Activated CD4-positive, alpha-beta memory T cell treated with anti-CD3 and anti-CD28 coated beads for 36 hours (primary cell): Measurements from ENCODE around the gene IGFL1. TPM values are rescaled to one million over a fixed set of nuclear protein-coding genes. Genes with fewer than 3 reads are reported as not detected.
"Not testable (repeated sequence)": the region's sequence is repeated elsewhere in the genome, so short reads cannot be mapped to it uniquely, and the experiment has no call there.

Source experiments
- CTCF ChIA-PET: fragments of 350-600 bp; sonication (Branson Sonifier 250); formaldehyde crosslinking; loops from one replicate; lab custom pipeline; 2021; ENCODE audit warnings: antibody characterized with exemption, inconsistent platforms; lab: Charles Lee
- POLR2A ChIA-PET: fragments of 350-600 bp; sonication (Branson Sonifier 250); formaldehyde crosslinking; loops from one replicate; lab custom pipeline; 2021; ENCODE audit warnings: antibody characterized with exemption; lab: Charles Lee
- DNase-seq: peaks from one replicate; pipeline ENCODE4 v3.0.0-alpha.2; 2020
- H3K27ac Mint-ChIP-seq: one replicate; pipeline ENCODE4 v1.8.0; 2021; ENCODE audit warnings: mixed read lengths
- H3K27me3 Mint-ChIP-seq: one replicate; pipeline ENCODE4 v1.8.0; 2021; ENCODE audit warnings: mixed read lengths
- H3K36me3 Mint-ChIP-seq: one replicate; pipeline ENCODE4 v1.8.0; 2021; ENCODE audit warnings: mixed read lengths
- H3K4me1 Mint-ChIP-seq: one replicate; pipeline ENCODE4 v1.8.0; 2021; ENCODE audit warnings: low read depth, mixed read lengths
- H3K4me3 Mint-ChIP-seq: one replicate; pipeline ENCODE4 v1.8.0; 2021; ENCODE audit warnings: mild to moderate bottlenecking, mixed read lengths
- H3K9me3 Mint-ChIP-seq: one replicate; pipeline ENCODE4 v1.8.0; 2021; ENCODE audit warnings: mixed read lengths
- intact Hi-C: fragments of 100-400 bp; cut with micrococcal nuclease; formaldehyde crosslinking; loops from one replicate; pipeline ENCODE4 v1.15.1; 2023
- total RNA-seq, 2 experiments: library from RNA; stranded (reverse); gene quantifications; one replicate each; pipeline ENCODE4 v1.2.3, GENCODE V29; 2021

IGFL1 gene
- total RNA-seq, 2 experiments from 2014 or later = not detected

- CTCF ChIA-PET = interaction anchor here (0.7 to 1.0 kb wide), 2 partner anchors 61 to 77 kb away, joined by 3 read pairs; no protein-coding TSS in a partner anchor
- Mint-ChIP-seq H3K27ac (no peak overlapping the region), H3K4me3 (no peak overlapping the region), H3K4me1 (peaks cover 1% of the 10 kb centered on the region), H3K9me3 (no peaks in the 10 kb centered on the region), H3K27me3 (peaks cover 26% of the 10 kb centered on the region), H3K36me3 (no peaks in the 10 kb centered on the region)
- intact Hi-C loops = no loop called here
- DNase-seq = no peak
- POLR2A ChIA-PET = no interaction called here
Observed at GRCh38 chr19:46204008-46204407, 25.5 kb upstream of the IGFL1 start.

- Mint-ChIP-seq H3K4me3 (no peak overlapping the region), H3K27me3 (peaks cover 26% of the 10 kb centered on the region), H3K27ac (no peak overlapping the region), H3K36me3 (no peaks in the 10 kb centered on the region), H3K9me3 (no peaks in the 10 kb centered on the region), H3K4me1 (peaks cover 9% of the 10 kb centered on the region)
- ChIA-PET CTCF (interaction anchor here (0.6 to 0.8 kb wide), 2 partner anchors 16 to 336 kb away, joined by 3 read pairs; no protein-coding TSS in a partner anchor), POLR2A (no interaction called here)
- no peak for DNase-seq
- intact Hi-C loops = no loop called here
Observed at GRCh38 chr19:46205183-46205984, 24.2 kb upstream of the IGFL1 start.

- Mint-ChIP-seq H3K27me3 (peaks cover 28% of the 10 kb centered on the region), H3K9me3 (no peaks in the 10 kb centered on the region), H3K4me1 (peaks cover 9% of the 10 kb centered on the region), H3K36me3 (no peaks in the 10 kb centered on the region), H3K27ac (no peak overlapping the region), H3K4me3 (no peak overlapping the region)
- intact Hi-C loops = no loop called here
- DNase-seq = no peak
- ChIA-PET POLR2A (no interaction called here), CTCF (interaction anchor here (0.8 kb wide), 1 partner anchor 16 kb away, joined by 3 read pairs; no protein-coding TSS in a partner anchor)
Observed at GRCh38 chr19:46206176-46206575, 23.4 kb upstream of the IGFL1 start.

- ChIA-PET POLR2A (no interaction called here), CTCF (interaction anchor here (0.8 kb wide), 1 partner anchor 17 kb away, joined by 3 read pairs; no protein-coding TSS in a partner anchor)
- H3K27ac Mint-ChIP-seq = no peak overlapping the region
- H3K27me3 Mint-ChIP-seq = peaks cover 25% of the 10 kb centered on the region
- H3K4me3 Mint-ChIP-seq = no peak overlapping the region
- no peaks in the 10 kb centered on the region for H3K36me3 Mint-ChIP-seq
- no peaks in the 10 kb centered on the region for H3K9me3 Mint-ChIP-seq
- no peak for DNase-seq
- intact Hi-C loops = no loop called here
- peaks cover 9% of the 10 kb centered on the region for H3K4me1 Mint-ChIP-seq
Observed at GRCh38 chr19:46206682-46207081, 22.9 kb upstream of the IGFL1 start.

GRCh38 chr19:46207858-46208257, 21.7 kb upstream of the IGFL1 start:
- H3K9me3 Mint-ChIP-seq, POLR2A ChIA-PET, DNase-seq, H3K4me1 Mint-ChIP-seq, intact Hi-C loops, H3K36me3 Mint-ChIP-seq, H3K27ac Mint-ChIP-seq, CTCF ChIA-PET, H3K4me3 Mint-ChIP-seq: not testable (repeated sequence)
- peaks cover 16% of the 10 kb centered on the region for H3K27me3 Mint-ChIP-seq

- DNase-seq = no peak
- POLR2A ChIA-PET = no interaction called here
- intact Hi-C loops = no loop called here
- Mint-ChIP-seq H3K4me1 (peaks cover 9% of the 10 kb centered on the region), H3K36me3 (no peaks in the 10 kb centered on the region), H3K27me3 (peaks cover 21% of the 10 kb centered on the region), H3K27ac (no peak overlapping the region), H3K4me3 (no peak overlapping the region), H3K9me3 (no peaks in the 10 kb centered on the region)
- CTCF ChIA-PET = no interaction called here
Observed at GRCh38 chr19:46209051-46209450, 20.5 kb upstream of the IGFL1 start.

- no peak overlapping the region for H3K4me3 Mint-ChIP-seq
Observed at GRCh38 chr19:46209472-46209871, 20.1 kb upstream of the IGFL1 start.

GRCh38 chr19:46210669-46211068, 18.9 kb upstream of the IGFL1 start:
- Mint-ChIP-seq H3K27ac (no peak overlapping the region), H3K4me3 (no peak overlapping the region), H3K36me3 (no peaks in the 10 kb centered on the region), H3K27me3 (peaks cover 23% of the 10 kb centered on the region), H3K9me3 (no peaks in the 10 kb centered on the region), H3K4me1 (peaks cover 9% of the 10 kb centered on the region)
- intact Hi-C loops = no loop called here
- POLR2A ChIA-PET = no interaction called here
- CTCF ChIA-PET = no interaction called here
- DNase-seq = no peak

More at GRCh38 chr19:46209472-46209871, 20.1 kb upstream of the IGFL1 start:
- intact Hi-C loops = no loop called here
- H3K36me3 Mint-ChIP-seq = no peaks in the 10 kb centered on the region
- ChIA-PET CTCF (no interaction called here), POLR2A (no interaction called here)
- peaks cover 9% of the 10 kb centered on the region for H3K4me1 Mint-ChIP-seq
- peaks cover 22% of the 10 kb centered on the region for H3K27me3 Mint-ChIP-seq
- DNase-seq = no peak
- H3K9me3 Mint-ChIP-seq = no peaks in the 10 kb centered on the region
- H3K27ac Mint-ChIP-seq = no peak overlapping the region

GRCh38 chr19:46211201-46211881, 18.2 kb upstream of the IGFL1 start:
- Mint-ChIP-seq H3K4me3 (no peak overlapping the region), H3K36me3 (no peaks in the 10 kb centered on the region), H3K27ac (no peak overlapping the region), H3K27me3 (peaks cover 22% of the 10 kb centered on the region), H3K9me3 (no peaks in the 10 kb centered on the region), H3K4me1 (peaks cover 9% of the 10 kb centered on the region)
- POLR2A ChIA-PET = no interaction called here
- CTCF ChIA-PET = no interaction called here
- intact Hi-C loops = no loop called here
- no peak for DNase-seq

- H3K4me3 Mint-ChIP-seq, H3K36me3 Mint-ChIP-seq, CTCF ChIA-PET, H3K27ac Mint-ChIP-seq, H3K4me1 Mint-ChIP-seq, H3K9me3 Mint-ChIP-seq, POLR2A ChIA-PET, intact Hi-C loops, DNase-seq: not testable (repeated sequence)
- H3K27me3 Mint-ChIP-seq = peaks cover 21% of the 10 kb centered on the region
Observed at GRCh38 chr19:46212592-46212991, 16.9 kb upstream of the IGFL1 start.

GRCh38 chr19:46213156-46213555, 16.4 kb upstream of the IGFL1 start:
- ChIA-PET CTCF (no interaction called here), POLR2A (no interaction called here)
- no peaks in the 10 kb centered on the region for H3K36me3 Mint-ChIP-seq
- peaks cover 25% of the 10 kb centered on the region for H3K27me3 Mint-ChIP-seq
- DNase-seq = no peak
- H3K4me3 Mint-ChIP-seq = no peak overlapping the region
- intact Hi-C loops = no loop called here
- H3K4me1 Mint-ChIP-seq = peaks cover 9% of the 10 kb centered on the region
- no peaks in the 10 kb centered on the region for H3K9me3 Mint-ChIP-seq
- H3K27ac Mint-ChIP-seq = no peak overlapping the region

- DNase-seq = no peak
- Mint-ChIP-seq H3K4me1 (peaks cover 9% of the 10 kb centered on the region), H3K9me3 (no peaks in the 10 kb centered on the region), H3K27ac (no peak overlapping the region), H3K27me3 (peaks cover 27% of the 10 kb centered on the region), H3K4me3 (no peak overlapping the region), H3K36me3 (no peaks in the 10 kb centered on the region)
- intact Hi-C loops = no loop called here
- ChIA-PET CTCF (no interaction called here), POLR2A (no interaction called here)
Observed at GRCh38 chr19:46213806-46214205, 15.7 kb upstream of the IGFL1 start.
